Caco-2 (cell line): ENCODE measurements around the gene CDK9. TPM values are rescaled to one million over a fixed set of nuclear protein-coding genes. Genes with fewer than 3 reads are reported as not detected.
A peak's percentile ranks its signal among the peaks of the same experiment; 100 is the strongest.

Experiments
- BruUV-seq: library from RNA; stranded (reverse); fragments of 400-500 nt; replicated peaks from 2 replicates; lab custom pipeline; 2021; lab: Mats Ljungman, UMichigan
- CTCF ChIA-PET: fragments of 300-600 bp; sonication (Branson Sonifier 250); formaldehyde crosslinking; loops from one replicate; lab custom pipeline; 2022; ENCODE audit warnings: antibody characterized with exemption; lab: Charles Lee
- POLR2A ChIA-PET: fragments of 300-600 bp; sonication (Branson Sonifier 250); formaldehyde crosslinking; loops from one replicate; lab custom pipeline; 2022; ENCODE audit warnings: antibody characterized with exemption; lab: Charles Lee
- DNase-seq, 2 experiments: peaks; one replicate each; pipeline versions ENCODE4 v3.0.0 to v3.0.0-alpha.2; 2020 to 2022
- H3K27me3 ChIP-seq: replicated peaks from 2 replicates; pipeline ENCODE4 v1.6.0; 2011; ENCODE audit warnings: low read length; ENCODE audit not compliant: control insufficient read depth, insufficient read depth
- H3K36me3 ChIP-seq: 2 replicates; pipeline ENCODE4 v1.5.1; 2011; ENCODE audit warnings: low read length; ENCODE audit not compliant: control insufficient read depth, insufficient read depth
- H3K4me1 ChIP-seq: fragments of 250-450 bp; sonication (Bioruptor Pico); 2 replicates; pipeline ENCODE4 v1.5.1; 2020; ENCODE audit warnings: mild to moderate bottlenecking
- H3K4me3 ChIP-seq: 2 replicates; pipeline ENCODE4 v1.5.1; 2011; ENCODE audit warnings: low read depth, mild to moderate bottlenecking, control low read depth, low read length
- H3K9me3 ChIP-seq: fragments of 250-450 bp; sonication (Bioruptor Pico); 2 replicates; pipeline ENCODE4 v1.5.1; 2020; ENCODE audit warnings: mild to moderate bottlenecking, moderate library complexity
- H3K27ac Mint-ChIP-seq: one replicate; pipeline ENCODE4 v1.8.0; 2022; ENCODE audit warnings: mixed read lengths; ENCODE audit not compliant: unreplicated experiment
- H3K27me3 Mint-ChIP-seq: one replicate; pipeline ENCODE4 v1.8.0; 2022; ENCODE audit warnings: mixed read lengths; ENCODE audit not compliant: insufficient read depth, unreplicated experiment
- H3K36me3 Mint-ChIP-seq: one replicate; pipeline ENCODE4 v1.8.0; 2022; ENCODE audit warnings: mild to moderate bottlenecking, mixed read lengths; ENCODE audit not compliant: insufficient read depth, unreplicated experiment
- H3K4me1 Mint-ChIP-seq: one replicate; pipeline ENCODE4 v1.8.0; 2022; ENCODE audit warnings: low read depth, mixed read lengths; ENCODE audit not compliant: unreplicated experiment
- H3K4me3 Mint-ChIP-seq: one replicate; pipeline ENCODE4 v1.8.0; 2022; ENCODE audit warnings: mild to moderate bottlenecking, moderate library complexity, mixed read lengths; ENCODE audit not compliant: unreplicated experiment
- H3K9me3 Mint-ChIP-seq: one replicate; pipeline ENCODE4 v1.8.0; 2022; ENCODE audit warnings: mixed read lengths; ENCODE audit not compliant: unreplicated experiment
- intact Hi-C: fragments of 100-400 bp; cut with micrococcal nuclease; formaldehyde crosslinking; loops from one replicate; pipeline ENCODE4 v1.10.0; 2022; ENCODE audit not compliant: unreplicated experiment
- total RNA-seq: library from RNA; stranded (reverse); gene quantifications from 2 replicates; pipeline ENCODE4 v1.2.3, GENCODE V29; 2022
- TF ChIP-seq, protein P1 (sequence below), 2 experiments: fragments of 200-600 bp in 1 of 2; IDR thresholded peaks; 1 replicate in 1 of 2; 2 replicates in 1 of 2; pipeline versions ENCODE4 v1.5.1 to v1.8.0; 2011 to 2022; ENCODE audit warnings: antibody characterized with exemption in 1 of 2, control low read depth in 1 of 2, inconsistent platforms in 1 of 2, low read depth in 1 of 2, low read length in 1 of 2, mild to moderate bottlenecking in 1 of 2, moderate library complexity in 1 of 2; ENCODE audit not compliant: insufficient read depth in 1 of 2, severe bottlenecking in 1 of 2, unreplicated experiment in 1 of 2

The CDK9 gene
- total RNA-seq, 1 experiment from 2014 or later, result 48.2 TPM

DNA sequence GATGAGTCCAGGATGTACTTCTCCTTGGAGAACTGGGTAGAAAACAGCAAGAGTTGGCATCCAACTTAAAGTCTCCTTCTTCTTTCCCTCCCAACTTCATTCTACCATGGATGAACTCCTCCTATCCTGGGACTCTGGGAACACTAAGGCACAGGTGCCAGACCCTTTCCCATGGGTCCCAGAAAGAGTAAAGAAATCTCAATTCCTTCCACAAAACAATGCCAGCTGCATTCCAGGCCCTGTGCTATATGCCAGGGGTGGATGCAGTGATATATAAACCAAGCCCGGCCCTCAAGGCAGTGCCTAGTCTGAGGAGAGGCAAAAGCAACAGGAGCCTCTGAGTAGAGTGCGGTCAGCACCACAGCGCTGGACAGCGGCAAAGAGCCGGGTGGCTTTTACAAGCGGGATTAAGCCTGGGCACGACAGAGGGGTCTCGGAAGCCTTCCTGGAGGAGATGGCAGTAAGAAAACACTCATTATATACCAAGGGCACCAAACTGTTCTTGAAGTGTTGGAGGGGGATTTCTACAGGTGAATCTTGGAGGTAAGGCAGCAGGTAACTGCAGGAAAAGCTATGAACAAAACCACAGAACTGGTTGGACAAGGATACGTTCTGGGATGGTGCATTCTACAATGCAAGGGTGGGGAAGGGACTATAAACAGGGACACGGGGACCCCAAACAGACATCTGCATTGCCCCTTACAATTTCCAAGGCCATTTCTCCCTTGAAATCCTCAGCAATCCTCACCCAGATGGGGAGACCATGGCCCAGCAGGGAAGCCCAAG is 34.4 kb upstream of the CDK9 start:
- CTCF ChIA-PET, result no interaction called here
- no peaks in the 10 kb centered on the region for H3K36me3 ChIP-seq
- POLR2A ChIA-PET, result no interaction called here
- no peak overlapping the region for H3K4me3 ChIP-seq
- Mint-ChIP-seq H3K4me1 (no peaks in the 10 kb centered on the region), H3K27me3 (peaks cover 24% of the 10 kb centered on the region), H3K27ac (no peak overlapping the region), H3K9me3 (no peaks in the 10 kb centered on the region), H3K36me3 (peaks cover 5% of the 10 kb centered on the region), H3K4me3 (no peak overlapping the region)
- peaks cover 2% of the 10 kb centered on the region for H3K27me3 ChIP-seq
- TF ChIP-seq, protein P1, sequence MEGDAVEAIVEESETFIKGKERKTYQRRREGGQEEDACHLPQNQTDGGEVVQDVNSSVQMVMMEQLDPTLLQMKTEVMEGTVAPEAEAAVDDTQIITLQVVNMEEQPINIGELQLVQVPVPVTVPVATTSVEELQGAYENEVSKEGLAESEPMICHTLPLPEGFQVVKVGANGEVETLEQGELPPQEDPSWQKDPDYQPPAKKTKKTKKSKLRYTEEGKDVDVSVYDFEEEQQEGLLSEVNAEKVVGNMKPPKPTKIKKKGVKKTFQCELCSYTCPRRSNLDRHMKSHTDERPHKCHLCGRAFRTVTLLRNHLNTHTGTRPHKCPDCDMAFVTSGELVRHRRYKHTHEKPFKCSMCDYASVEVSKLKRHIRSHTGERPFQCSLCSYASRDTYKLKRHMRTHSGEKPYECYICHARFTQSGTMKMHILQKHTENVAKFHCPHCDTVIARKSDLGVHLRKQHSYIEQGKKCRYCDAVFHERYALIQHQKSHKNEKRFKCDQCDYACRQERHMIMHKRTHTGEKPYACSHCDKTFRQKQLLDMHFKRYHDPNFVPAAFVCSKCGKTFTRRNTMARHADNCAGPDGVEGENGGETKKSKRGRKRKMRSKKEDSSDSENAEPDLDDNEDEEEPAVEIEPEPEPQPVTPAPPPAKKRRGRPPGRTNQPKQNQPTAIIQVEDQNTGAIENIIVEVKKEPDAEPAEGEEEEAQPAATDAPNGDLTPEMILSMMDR (IDR thresholded peaks at IDR 0.05; ENCODE audit: insufficient read depth in 1 of 2, low read depth in 1 of 2, low read length in 1 of 2, severe bottlenecking in 1 of 2, unreplicated experiment in 1 of 2), result no peak
- intact Hi-C loops, result no loop called here
- DNase-seq, result peak in 1 of 2 experiments; percentile 58
- BruUV-seq, result no TSS peak
- 0 out of 2 replicates have a peak, but pooled peaks cover 3% of the 10 kb centered on the region for H3K4me1 ChIP-seq
- no peaks in the 10 kb centered on the region for H3K9me3 ChIP-seq

DNA sequence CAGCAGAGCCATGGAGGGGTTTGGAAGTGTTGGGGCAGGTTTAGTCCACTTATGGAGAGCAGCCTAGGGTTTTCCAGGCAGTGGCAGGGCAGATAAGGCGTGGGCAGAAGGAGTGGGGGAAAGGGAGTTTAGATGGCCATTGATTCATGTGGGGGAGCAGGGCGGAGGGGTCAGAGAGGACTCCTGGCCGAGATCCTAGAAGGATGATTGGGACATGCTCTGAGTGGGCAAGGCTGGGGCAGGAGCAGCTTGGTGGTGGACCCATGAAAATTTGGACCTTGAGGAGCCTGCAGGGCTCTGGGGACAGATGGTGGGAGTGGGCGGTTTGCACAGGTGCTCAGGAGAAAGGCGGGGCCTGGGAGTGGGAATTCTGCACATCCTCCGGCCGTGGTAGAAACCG is 32.7 kb upstream of the CDK9 start:
- ChIA-PET CTCF (interaction anchor here (2.8 kb wide), 1 partner anchor 19 kb away, joined by 10 read pairs; the partner anchor contains the start of gene TOR2A), POLR2A (no interaction called here)
- DNase-seq, result no peak
- BruUV-seq, result no TSS peak
- H3K4me1 ChIP-seq, result 0 out of 2 replicates have a peak, but pooled peaks cover 3% of the 10 kb centered on the region
- intact Hi-C loops, result no loop called here
- TF ChIP-seq, protein P1 (IDR thresholded peaks at IDR 0.05; ENCODE audit: insufficient read depth in 1 of 2, low read depth in 1 of 2, low read length in 1 of 2, severe bottlenecking in 1 of 2, unreplicated experiment in 1 of 2), result no peak
- Mint-ChIP-seq H3K9me3 (no peaks in the 10 kb centered on the region), H3K27me3 (peaks cover 15% of the 10 kb centered on the region), H3K36me3 (peaks cover 5% of the 10 kb centered on the region), H3K4me3 (peak overlapping the region; percentile 4), H3K4me1 (no peaks in the 10 kb centered on the region), H3K27ac (no peak overlapping the region)
- H3K36me3 ChIP-seq, result no peaks in the 10 kb centered on the region
- no peak overlapping the region for H3K4me3 ChIP-seq
- H3K9me3 ChIP-seq, result no peaks in the 10 kb centered on the region
- H3K27me3 ChIP-seq, result peaks cover 2% of the 10 kb centered on the region

DNA sequence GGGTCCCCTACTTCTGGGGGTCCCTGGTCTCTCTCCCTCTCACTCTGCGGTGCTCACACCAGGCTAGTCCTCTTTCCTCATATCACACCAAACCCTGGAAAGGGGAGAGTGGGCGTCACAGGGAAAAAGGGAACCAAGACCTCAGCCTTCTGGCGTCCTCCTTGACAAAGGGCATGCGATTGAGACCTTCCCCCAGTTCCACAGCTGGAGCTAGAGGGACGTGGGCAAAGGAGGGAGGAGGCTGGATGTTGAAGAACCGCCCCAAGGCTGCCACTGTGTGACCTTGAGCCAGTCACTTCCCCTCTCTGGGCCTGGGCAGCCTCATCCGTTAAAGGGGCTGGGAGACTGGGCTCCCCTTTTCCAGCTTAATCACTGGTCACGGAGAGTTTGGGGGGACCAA is 32.2 kb upstream of the CDK9 start:
- H3K4me3 Mint-ChIP-seq, result peak overlapping the region; percentile 4
- peaks cover 2% of the 10 kb centered on the region for H3K27me3 ChIP-seq
- ChIA-PET POLR2A (no interaction called here), CTCF (interaction anchor here (2.8 kb wide), 1 partner anchor 19 kb away, joined by 10 read pairs; the partner anchor contains the start of gene TOR2A)
- peaks cover 16% of the 10 kb centered on the region for H3K27me3 Mint-ChIP-seq
- no TSS peak for BruUV-seq
- H3K27ac Mint-ChIP-seq, result no peak overlapping the region
- H3K36me3 ChIP-seq, result no peaks in the 10 kb centered on the region
- 0 out of 2 replicates have a peak, but pooled peaks cover 3% of the 10 kb centered on the region for H3K4me1 ChIP-seq
- intact Hi-C loops, result no loop called here
- no peak for DNase-seq
- no peaks in the 10 kb centered on the region for H3K9me3 ChIP-seq
- no peaks in the 10 kb centered on the region for H3K4me1 Mint-ChIP-seq
- no peak overlapping the region for H3K4me3 ChIP-seq
- TF ChIP-seq, protein P1 (IDR thresholded peaks at IDR 0.05; ENCODE audit: insufficient read depth in 1 of 2, low read depth in 1 of 2, low read length in 1 of 2, severe bottlenecking in 1 of 2, unreplicated experiment in 1 of 2), result no peak
- no peaks in the 10 kb centered on the region for H3K9me3 Mint-ChIP-seq
- peaks cover 5% of the 10 kb centered on the region for H3K36me3 Mint-ChIP-seq
